Mammary epithelial cell (primary cell): ENCODE data around the gene KCNMA1.

Experiments used
- EZH2 ChIP-seq: IDR thresholded peaks from 2 replicates; pipeline ENCODE4 v1.6.1; 2012; ENCODE audit warnings: low read length, inconsistent platforms, borderline replicate concordance
- TF ChIP-seq, protein P1 (sequence below), 2 donors: IDR thresholded peaks in 1 of 2; conservative IDR thresholded peaks in 1 of 2; 2 replicates each; pipeline ENCODE4 v1.5.1; 2011 to 2012; ENCODE audit warnings: inconsistent platforms in 2 of 2, low read length in 2 of 2, mild to moderate bottlenecking in 2 of 2, control low read depth in 1 of 2, low read depth in 1 of 2; ENCODE audit not compliant: insufficient read depth in 1 of 2; ENCODE audit errors: extremely low read depth in 1 of 2

DNA sequence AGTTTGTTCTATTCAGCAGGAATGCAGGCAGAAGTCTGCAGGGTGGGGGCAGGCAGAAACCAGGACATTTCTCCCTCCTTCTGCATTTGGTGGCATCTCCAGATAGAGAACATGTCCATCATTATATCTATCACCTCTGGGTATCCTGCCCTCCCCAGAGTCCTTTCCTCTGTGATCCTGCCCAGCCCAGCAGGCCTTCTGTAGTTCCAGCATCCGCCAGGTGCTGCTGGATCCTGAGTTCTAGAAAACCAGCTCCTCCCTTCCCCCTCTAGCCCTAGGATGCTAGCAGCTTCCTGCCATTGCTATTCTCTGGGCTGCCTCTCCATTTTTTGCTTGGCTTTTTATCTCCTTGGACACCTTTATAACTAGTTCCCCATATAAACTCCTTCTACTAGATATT lies 180.3 kb downstream of the KCNMA1 start:
- no peak for TF ChIP-seq EZH2
- TF ChIP-seq, protein P1, sequence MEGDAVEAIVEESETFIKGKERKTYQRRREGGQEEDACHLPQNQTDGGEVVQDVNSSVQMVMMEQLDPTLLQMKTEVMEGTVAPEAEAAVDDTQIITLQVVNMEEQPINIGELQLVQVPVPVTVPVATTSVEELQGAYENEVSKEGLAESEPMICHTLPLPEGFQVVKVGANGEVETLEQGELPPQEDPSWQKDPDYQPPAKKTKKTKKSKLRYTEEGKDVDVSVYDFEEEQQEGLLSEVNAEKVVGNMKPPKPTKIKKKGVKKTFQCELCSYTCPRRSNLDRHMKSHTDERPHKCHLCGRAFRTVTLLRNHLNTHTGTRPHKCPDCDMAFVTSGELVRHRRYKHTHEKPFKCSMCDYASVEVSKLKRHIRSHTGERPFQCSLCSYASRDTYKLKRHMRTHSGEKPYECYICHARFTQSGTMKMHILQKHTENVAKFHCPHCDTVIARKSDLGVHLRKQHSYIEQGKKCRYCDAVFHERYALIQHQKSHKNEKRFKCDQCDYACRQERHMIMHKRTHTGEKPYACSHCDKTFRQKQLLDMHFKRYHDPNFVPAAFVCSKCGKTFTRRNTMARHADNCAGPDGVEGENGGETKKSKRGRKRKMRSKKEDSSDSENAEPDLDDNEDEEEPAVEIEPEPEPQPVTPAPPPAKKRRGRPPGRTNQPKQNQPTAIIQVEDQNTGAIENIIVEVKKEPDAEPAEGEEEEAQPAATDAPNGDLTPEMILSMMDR (conservative IDR thresholded peaks at IDR 0.05 in 1 of 2, IDR thresholded peaks at IDR 0.05 in 1 of 2; ENCODE audit: extremely low read depth in 1 of 2, insufficient read depth in 1 of 2, low read depth in 1 of 2, low read length in 2 of 2) = no peak
